Endodermal cell (in vitro differentiated cells): Measurements from ENCODE around the gene RLIM. TPM values are rescaled to one million over a fixed set of nuclear protein-coding genes. Genes with fewer than 3 reads are reported as not detected.

Source experiments
- DNase-seq: peaks from one replicate; pipeline ENCODE4 v3.0.0-alpha.2; 2017
- H3K27ac ChIP-seq: 2 replicates; pipeline ENCODE4 v1.5.1; 2013; ENCODE audit warnings: mild to moderate bottlenecking, low read depth, low read length, moderate library complexity
- H3K27me3 ChIP-seq: 2 replicates; pipeline ENCODE4 v1.6.1; 2013; ENCODE audit warnings: mild to moderate bottlenecking, low read length, moderate library complexity; ENCODE audit not compliant: insufficient read depth, control insufficient read depth, poor library complexity, severe bottlenecking
- H3K36me3 ChIP-seq: 2 replicates; pipeline ENCODE4 v1.7.0; 2013; ENCODE audit warnings: mild to moderate bottlenecking, low read length, moderate library complexity; ENCODE audit not compliant: control insufficient read depth, insufficient read depth
- H3K4me1 ChIP-seq: one replicate; pipeline ENCODE4 v1.7.0; 2013; ENCODE audit warnings: low read length; ENCODE audit not compliant: control insufficient read depth, insufficient read depth
- H3K4me3 ChIP-seq: 2 replicates; pipeline ENCODE4 v1.5.1; 2013; ENCODE audit warnings: mild to moderate bottlenecking, low read length, moderate library complexity
- H3K9ac ChIP-seq: 2 replicates; pipeline ENCODE4 v1.6.1; 2013; ENCODE audit warnings: mild to moderate bottlenecking, low read length, moderate library complexity; ENCODE audit not compliant: poor library complexity, severe bottlenecking; ENCODE audit errors: extremely low read depth
- H3K9me3 ChIP-seq: 2 replicates; pipeline ENCODE4 v1.6.1; 2013; ENCODE audit warnings: mild to moderate bottlenecking, low read length, moderate library complexity; ENCODE audit not compliant: control insufficient read depth
- H3K27ac Mint-ChIP-seq: 2 replicates; pipeline ENCODE4 v1.8.0; 2020; ENCODE audit warnings: mixed read lengths
- H3K27me3 Mint-ChIP-seq: 2 replicates; pipeline ENCODE4 v1.8.0; 2021; ENCODE audit warnings: mild to moderate bottlenecking, mixed read lengths; ENCODE audit not compliant: insufficient read depth
- H3K36me3 Mint-ChIP-seq: 2 replicates; pipeline ENCODE4 v1.8.0; 2020; ENCODE audit warnings: low read depth, mixed read lengths
- H3K4me1 Mint-ChIP-seq: 2 replicates; pipeline ENCODE4 v1.8.0; 2020; ENCODE audit warnings: mixed read lengths
- H3K4me3 Mint-ChIP-seq: 2 replicates; pipeline ENCODE4 v1.8.0; 2020; ENCODE audit warnings: mild to moderate bottlenecking, moderate library complexity, mixed read lengths
- H3K9me3 Mint-ChIP-seq: 2 replicates; pipeline ENCODE4 v1.8.0; 2020; ENCODE audit warnings: mild to moderate bottlenecking, mixed read lengths
- WGBS, 2 experiments: methylation state at CpG; one replicate each; pipeline versions ENCODE4 v1.1.5 to v1.1.7; 2013; ENCODE audit warnings: missing lambda C conversion rate in 2 of 2, mixed read lengths in 1 of 2; ENCODE audit not compliant: insufficient coverage in 1 of 2, insufficient read length in 1 of 2; 5-methylcytosine and 5-hydroxymethylcytosine counted together
- total RNA-seq, 2 donors: library from RNA; stranded (reverse); fragmentation: NEBNext Ultra II Directional in 1 of 2; extraction: Animal tissue kit (Norgen Biotek cat#: 25700) in 1 of 2; gene quantifications; 2 replicates in 1 of 2; 3 replicates in 1 of 2; pipeline ENCODE4 v1.2.1, GENCODE V29; 2021
- TF ChIP-seq, protein P1 (sequence below): fragments of 200-600 bp; sonication (generic); conservative IDR thresholded peaks from 2 replicates; pipeline ENCODE4 v1.5.0; 2021; ENCODE audit warnings: antibody characterized with exemption, mild to moderate bottlenecking

The RLIM gene
- total RNA-seq, 2 donors from 2014 or later = 33.4 to 44.5 TPM

DNA sequence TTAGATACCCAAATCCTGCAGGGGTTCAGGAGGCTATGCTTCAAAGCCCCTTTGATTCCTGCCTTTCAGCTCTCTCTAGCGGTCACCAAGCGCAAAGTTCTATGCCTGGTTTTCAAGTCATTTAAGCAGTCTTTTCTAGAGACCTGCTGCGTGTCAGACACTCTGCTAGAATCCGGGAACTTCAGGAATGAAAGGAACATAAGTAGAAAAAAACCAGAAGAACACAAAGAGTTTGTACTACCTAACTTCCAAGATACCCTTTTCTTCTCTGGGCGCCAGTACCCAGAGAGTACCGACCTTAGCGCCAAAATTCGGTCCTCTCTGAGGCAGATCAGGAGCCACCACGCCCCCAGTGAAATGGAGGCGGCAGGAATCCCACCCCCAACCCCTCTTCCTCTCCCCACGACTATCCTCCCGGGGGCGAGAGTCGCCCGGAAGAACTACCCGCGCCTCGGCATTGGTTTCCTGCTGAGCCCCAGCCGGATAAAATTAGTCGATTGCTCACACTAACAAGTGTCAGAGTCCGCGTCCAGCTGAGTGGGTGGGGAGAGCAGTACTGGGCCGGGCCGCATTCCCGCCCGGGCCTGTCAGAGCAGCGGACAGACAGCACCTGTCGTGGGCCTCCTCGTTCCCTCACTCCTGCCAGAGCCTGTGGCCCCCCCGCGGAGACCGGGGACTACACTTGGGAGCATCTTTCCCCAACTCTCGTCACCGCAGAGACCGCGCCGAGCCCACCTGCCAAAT, 78.8 kb downstream of the RLIM start:
- peak overlapping the region; percentile 73 for H3K4me3 ChIP-seq
- no peaks in the 10 kb centered on the region for H3K27me3 ChIP-seq
- no peaks in the 10 kb centered on the region for H3K4me1 Mint-ChIP-seq
- H3K27me3 Mint-ChIP-seq = peaks cover 31% of the 10 kb centered on the region
- 1% methylated on average over 31 of the region's 37 CpGs; no CpG with 5 or more reads in 1 of the 2 experiments for WGBS, 2 experiments
- H3K36me3 Mint-ChIP-seq = no peaks in the 10 kb centered on the region
- peak; percentile 75 for DNase-seq
- H3K9ac ChIP-seq = no peak overlapping the region
- H3K4me3 Mint-ChIP-seq = peak overlapping the region; percentile 54
- TF ChIP-seq, protein P1, sequence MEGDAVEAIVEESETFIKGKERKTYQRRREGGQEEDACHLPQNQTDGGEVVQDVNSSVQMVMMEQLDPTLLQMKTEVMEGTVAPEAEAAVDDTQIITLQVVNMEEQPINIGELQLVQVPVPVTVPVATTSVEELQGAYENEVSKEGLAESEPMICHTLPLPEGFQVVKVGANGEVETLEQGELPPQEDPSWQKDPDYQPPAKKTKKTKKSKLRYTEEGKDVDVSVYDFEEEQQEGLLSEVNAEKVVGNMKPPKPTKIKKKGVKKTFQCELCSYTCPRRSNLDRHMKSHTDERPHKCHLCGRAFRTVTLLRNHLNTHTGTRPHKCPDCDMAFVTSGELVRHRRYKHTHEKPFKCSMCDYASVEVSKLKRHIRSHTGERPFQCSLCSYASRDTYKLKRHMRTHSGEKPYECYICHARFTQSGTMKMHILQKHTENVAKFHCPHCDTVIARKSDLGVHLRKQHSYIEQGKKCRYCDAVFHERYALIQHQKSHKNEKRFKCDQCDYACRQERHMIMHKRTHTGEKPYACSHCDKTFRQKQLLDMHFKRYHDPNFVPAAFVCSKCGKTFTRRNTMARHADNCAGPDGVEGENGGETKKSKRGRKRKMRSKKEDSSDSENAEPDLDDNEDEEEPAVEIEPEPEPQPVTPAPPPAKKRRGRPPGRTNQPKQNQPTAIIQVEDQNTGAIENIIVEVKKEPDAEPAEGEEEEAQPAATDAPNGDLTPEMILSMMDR = peak; percentile 60
- H3K9me3 ChIP-seq = no peaks in the 10 kb centered on the region
- no peaks in the 10 kb centered on the region for H3K36me3 ChIP-seq
- peak overlapping the region; percentile 72 for H3K27ac ChIP-seq
- no peaks in the 10 kb centered on the region for H3K4me1 ChIP-seq
- no peak overlapping the region for H3K27ac Mint-ChIP-seq
- peaks cover 33% of the 10 kb centered on the region for H3K9me3 Mint-ChIP-seq

Other genes with a start within 250 kb of the RLIM start
- 10 to 100 TPM in 1 of 2 donors, 1 to 10 TPM in 1; 9.1 to 11.6 TPM for gene SLC16A2, start 193.1 kb downstream of the RLIM start, total RNA-seq